Neuronal stem cell (in vitro differentiated cells): ENCODE data around the gene SKIC2.
A peak's percentile ranks its signal among the peaks of the same experiment; 100 is the strongest.

Experiments
- DNase-seq: peaks from one replicate; pipeline ENCODE4 v3.0.0-alpha.2; 2013; ENCODE audit warnings: low spot score
- H2AFZ ChIP-seq: one replicate; pipeline ENCODE4 v1.6.1; 2013; ENCODE audit warnings: mild to moderate bottlenecking, low read length, inconsistent platforms
- H2AK5ac ChIP-seq: 2 replicates; pipeline ENCODE4 v1.6.1; 2013; ENCODE audit warnings: low read depth, mild to moderate bottlenecking, inconsistent platforms, low read length, moderate library complexity, mixed read lengths
- H2BK120ac ChIP-seq: 2 replicates; pipeline ENCODE4 v1.6.1; 2013; ENCODE audit warnings: low read depth, mild to moderate bottlenecking, inconsistent platforms, low read length, moderate library complexity, mixed read lengths
- H2BK12ac ChIP-seq: one replicate; pipeline ENCODE4 v1.6.1; 2013; ENCODE audit warnings: low read length, inconsistent platforms
- H2BK15ac ChIP-seq: 2 replicates; pipeline ENCODE4 v1.6.1; 2013; ENCODE audit warnings: mild to moderate bottlenecking, low read length, inconsistent platforms, mixed read lengths
- H2BK5ac ChIP-seq: one replicate; pipeline ENCODE4 v1.6.1; 2013; ENCODE audit warnings: inconsistent platforms, mild to moderate bottlenecking, low read length, moderate library complexity
- H3K14ac ChIP-seq: one replicate; pipeline ENCODE4 v1.6.1; 2013; ENCODE audit warnings: low read length, inconsistent platforms
- H3K18ac ChIP-seq: 2 replicates; pipeline ENCODE4 v1.6.1; 2013; ENCODE audit warnings: low read length, inconsistent platforms
- H3K23ac ChIP-seq: 2 replicates; pipeline ENCODE4 v1.6.1; 2013; ENCODE audit warnings: low read depth, mild to moderate bottlenecking, mixed read lengths, low read length, inconsistent platforms; ENCODE audit not compliant: poor library complexity
- H3K27ac ChIP-seq: replicated peaks from 3 replicates; pipeline ENCODE4 v1.5.1; 2013; ENCODE audit warnings: low read length, inconsistent platforms
- H3K27me3 ChIP-seq, 3 experiments: 2 replicates each; pipeline ENCODE4 v1.6.1; 2013; ENCODE audit warnings: low read length in 3 of 3, mild to moderate bottlenecking in 2 of 3, inconsistent platforms in 1 of 3, low read depth in 1 of 3, mixed read lengths in 1 of 3, moderate library complexity in 1 of 3; ENCODE audit not compliant: control insufficient read depth in 3 of 3, insufficient read depth in 3 of 3
- H3K36me3 ChIP-seq, 2 donors: replicated peaks in 1 of 2; 2 replicates each; pipeline ENCODE4 v1.6.1; 2013; ENCODE audit warnings: low read length in 2 of 2; ENCODE audit not compliant: control insufficient read depth in 2 of 2, insufficient read depth in 2 of 2
- H3K4ac ChIP-seq: 2 replicates; pipeline ENCODE4 v1.6.1; 2013; ENCODE audit warnings: inconsistent platforms, mild to moderate bottlenecking, low read length, moderate library complexity
- H3K4me1 ChIP-seq, 2 donors: 1 replicate in 1 of 2; 2 replicates in 1 of 2; pipeline ENCODE4 v1.6.1; 2013; ENCODE audit warnings: low read length in 2 of 2, low read depth in 1 of 2; ENCODE audit not compliant: control insufficient read depth in 2 of 2, insufficient read depth in 1 of 2
- H3K4me2 ChIP-seq: one replicate; pipeline ENCODE4 v1.6.1; 2013; ENCODE audit warnings: mild to moderate bottlenecking, low read length, inconsistent platforms; ENCODE audit not compliant: insufficient read depth, poor library complexity, severe bottlenecking
- H3K4me3 ChIP-seq, 2 donors: 2 replicates each; pipeline ENCODE4 v1.5.1; 2013; ENCODE audit warnings: low read length in 2 of 2, mild to moderate bottlenecking in 2 of 2, inconsistent platforms in 1 of 2, moderate library complexity in 1 of 2
- H3K79me1 ChIP-seq: one replicate; pipeline ENCODE4 v1.6.1; 2013; ENCODE audit warnings: low read depth, mild to moderate bottlenecking, inconsistent platforms, low read length, moderate library complexity
- H3K9ac ChIP-seq: one replicate; pipeline ENCODE4 v1.6.1; 2013; ENCODE audit warnings: mild to moderate bottlenecking, low read depth, low read length, inconsistent platforms; ENCODE audit not compliant: poor library complexity
- H3K9me3 ChIP-seq, 2 donors: replicated peaks in 1 of 2; 2 replicates each; pipeline versions ENCODE3 to v1.6.1; 2013; ENCODE audit warnings: low read length in 2 of 2, mild to moderate bottlenecking in 2 of 2, inconsistent platforms in 1 of 2, low read depth in 1 of 2, mixed read lengths in 1 of 2, moderate library complexity in 1 of 2; ENCODE audit not compliant: control insufficient read depth in 2 of 2, insufficient read depth in 1 of 2
- H4K8ac ChIP-seq: one replicate; pipeline ENCODE4 v1.6.1; 2013; ENCODE audit warnings: low read depth, mild to moderate bottlenecking, inconsistent platforms, low read length, moderate library complexity
- H4K91ac ChIP-seq: one replicate; pipeline ENCODE4 v1.6.1; 2013; ENCODE audit warnings: low read length, low read depth, mild to moderate bottlenecking, inconsistent platforms; ENCODE audit not compliant: poor library complexity
- WGBS, 2 donors: extraction: QIAGEN DNeasy Blood & Tissue Kit; methylation state at CpG; one replicate each; pipeline ENCODE4 v1.1.7; 2013; ENCODE audit warnings: missing lambda C conversion rate in 2 of 2, mixed read lengths in 1 of 2; ENCODE audit not compliant: insufficient read length in 2 of 2, insufficient replicate concordance in 1 of 2; ENCODE audit errors: extremely low coverage in 2 of 2; 5-methylcytosine and 5-hydroxymethylcytosine counted together

SKIC2 gene

DNA sequence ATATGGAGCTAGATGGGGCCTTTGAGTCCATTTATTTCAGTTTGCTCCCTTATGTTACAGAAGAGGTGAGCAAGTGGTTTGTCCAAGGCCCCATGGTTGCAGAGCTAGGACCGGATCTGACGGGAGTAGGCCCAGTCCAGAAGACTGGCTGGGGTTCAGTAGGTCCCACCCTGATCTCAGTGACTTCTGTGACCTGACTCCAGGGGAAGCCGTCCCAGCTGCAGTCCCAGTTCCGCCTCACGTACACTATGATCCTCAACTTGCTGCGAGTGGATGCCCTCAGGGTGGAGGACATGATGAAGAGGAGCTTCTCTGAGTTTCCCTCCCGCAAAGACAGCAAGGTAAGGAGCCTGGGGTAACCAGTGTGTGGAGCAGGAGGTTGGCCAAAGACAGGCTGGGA is 7.5 kb downstream of the SKIC2 start:
- H2BK12ac ChIP-seq, result no peak overlapping the region
- H3K79me1 ChIP-seq, result no peaks in the 10 kb centered on the region
- no peak overlapping the region for H4K91ac ChIP-seq
- H3K4me1 ChIP-seq, result peaks cover 4 to 6% of the 10 kb centered on the region in 2 donors
- no CpG with 5 or more reads among the region's 7 CpGs for WGBS, 2 donors
- H4K8ac ChIP-seq, result no peak overlapping the region
- no peak overlapping the region for H2AFZ ChIP-seq
- no peak overlapping the region for H2BK5ac ChIP-seq
- no peak overlapping the region for H2BK15ac ChIP-seq
- no peak overlapping the region for H3K18ac ChIP-seq
- no peak overlapping the region for H3K4ac ChIP-seq
- no peak overlapping the region for H3K4me3 ChIP-seq
- no peak overlapping the region for H2BK120ac ChIP-seq
- no peak overlapping the region for H2AK5ac ChIP-seq
- H3K27me3 ChIP-seq, result no peaks in the 10 kb centered on the region
- no peak for DNase-seq
- no peak overlapping the region for H3K14ac ChIP-seq
- H3K23ac ChIP-seq, result no peak overlapping the region
- no peak overlapping the region for H3K9ac ChIP-seq
- no peak overlapping the region for H3K4me2 ChIP-seq
- H3K27ac ChIP-seq, result no peak overlapping the region
- H3K36me3 ChIP-seq, result peaks cover 62 to 93% of the 10 kb centered on the region in 2 donors
- H3K9me3 ChIP-seq, result no peaks in the 10 kb centered on the region

DNA sequence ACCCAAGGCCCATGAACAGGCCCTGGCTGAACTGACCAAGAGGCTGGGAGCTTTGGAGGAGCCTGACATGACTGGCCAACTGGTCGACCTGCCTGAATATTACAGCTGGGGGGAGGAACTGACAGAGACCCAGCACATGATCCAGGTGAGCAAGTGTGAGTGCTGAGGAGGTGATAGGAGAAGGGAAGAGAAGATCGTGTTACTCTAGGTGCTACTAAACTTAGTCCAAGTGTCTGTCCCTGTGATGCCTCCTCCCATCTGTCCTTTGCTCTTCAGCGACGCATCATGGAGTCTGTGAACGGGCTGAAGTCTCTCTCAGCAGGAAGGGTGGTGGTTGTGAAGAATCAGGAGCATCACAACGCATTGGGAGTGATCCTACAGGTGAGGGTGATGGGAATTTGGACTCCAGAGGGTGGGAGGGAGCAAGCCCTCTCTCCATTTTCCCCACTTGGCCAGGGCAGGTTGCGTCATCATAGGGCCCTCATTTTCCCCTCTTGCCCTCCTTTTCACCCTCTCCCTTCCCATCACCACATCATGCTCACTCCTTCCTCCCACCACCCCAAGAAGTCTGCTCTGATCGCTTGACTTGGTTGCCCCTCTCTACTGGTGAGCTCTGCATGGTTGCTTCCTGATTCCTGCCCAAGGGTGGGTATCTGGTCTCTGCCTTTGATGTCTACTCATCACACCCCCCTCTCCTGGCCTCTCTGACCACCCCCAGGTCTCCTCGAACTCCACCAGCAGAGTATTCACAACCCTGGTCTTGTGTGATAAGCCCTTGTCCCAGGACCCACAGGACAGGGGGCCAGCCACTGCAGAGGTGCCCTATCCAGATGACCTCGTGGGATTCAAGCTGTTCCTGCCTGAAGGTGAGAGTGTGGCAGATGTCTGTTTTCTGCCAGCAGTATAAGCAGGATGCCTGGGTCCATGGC is 8.3 kb downstream of the SKIC2 start:
- WGBS, 2 donors, result no CpG with 5 or more reads among the region's 10 CpGs
- Histone ChIP-seq H2AFZ (no peak overlapping the region), H3K23ac (no peak overlapping the region), H3K14ac (no peak overlapping the region), H2AK5ac (no peak overlapping the region), H3K4me2 (no peak overlapping the region), H3K9me3 (no peaks in the 10 kb centered on the region), H4K8ac (no peak overlapping the region), H3K36me3 (peaks cover 57 to 85% of the 10 kb centered on the region in 2 donors), H3K18ac (no peak overlapping the region), H4K91ac (no peak overlapping the region), H3K4me3 (peak overlapping the region in 1 of 2 donors; percentile 44), H3K27me3 (no peaks in the 10 kb centered on the region), H2BK12ac (no peak overlapping the region), H3K4ac (no peak overlapping the region), H2BK15ac (no peak overlapping the region), H2BK5ac (no peak overlapping the region), H2BK120ac (no peak overlapping the region), H3K9ac (no peak overlapping the region), H3K4me1 (peaks cover 6 to 7% of the 10 kb centered on the region in 2 donors), H3K79me1 (no peaks in the 10 kb centered on the region), H3K27ac (no peak overlapping the region)
- DNase-seq, result no peak

DNA sequence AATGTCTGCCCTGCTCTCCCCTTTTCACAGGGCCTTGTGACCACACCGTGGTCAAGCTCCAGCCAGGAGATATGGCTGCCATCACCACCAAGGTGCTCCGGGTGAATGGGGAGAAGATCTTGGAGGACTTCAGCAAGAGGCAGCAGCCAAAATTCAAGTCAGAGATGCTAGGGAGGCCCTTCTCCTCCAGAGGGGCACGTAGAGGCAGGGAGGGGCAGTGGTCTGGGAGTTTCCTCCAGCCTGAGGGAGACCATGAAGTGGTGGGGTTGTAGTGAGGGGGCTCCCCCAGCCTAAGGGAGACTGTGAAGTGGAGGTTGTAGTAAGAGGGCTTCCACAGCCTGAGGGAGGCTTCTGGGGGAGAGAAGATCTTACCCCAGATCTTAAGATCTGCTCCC is 8.9 kb downstream of the SKIC2 start:
- H3K27ac ChIP-seq, result no peak overlapping the region
- H3K9ac ChIP-seq, result no peak overlapping the region
- H3K4me3 ChIP-seq, result peak overlapping the region in 1 of 2 donors; percentile 44
- no peak overlapping the region for H2BK15ac ChIP-seq
- no peak overlapping the region for H3K4me2 ChIP-seq
- no peaks in the 10 kb centered on the region for H3K27me3 ChIP-seq
- H3K4me1 ChIP-seq, result peaks cover 9 to 10% of the 10 kb centered on the region in 2 donors
- WGBS, 2 donors, result no CpG with 5 or more reads among the region's 3 CpGs
- H3K4ac ChIP-seq, result no peak overlapping the region
- H4K8ac ChIP-seq, result no peak overlapping the region
- peaks cover 5% of the 10 kb centered on the region for H3K79me1 ChIP-seq
- no peak overlapping the region for H2BK5ac ChIP-seq
- H3K18ac ChIP-seq, result no peak overlapping the region
- no peak for DNase-seq
- no peak overlapping the region for H3K14ac ChIP-seq
- H4K91ac ChIP-seq, result no peak overlapping the region
- H3K23ac ChIP-seq, result peak overlapping the region; percentile 36
- no peak overlapping the region for H2AK5ac ChIP-seq
- H3K36me3 ChIP-seq, result peaks cover 50 to 78% of the 10 kb centered on the region in 2 donors
- no peaks in the 10 kb centered on the region for H3K9me3 ChIP-seq
- no peak overlapping the region for H2BK120ac ChIP-seq
- no peak overlapping the region for H2AFZ ChIP-seq
- no peak overlapping the region for H2BK12ac ChIP-seq

DNA sequence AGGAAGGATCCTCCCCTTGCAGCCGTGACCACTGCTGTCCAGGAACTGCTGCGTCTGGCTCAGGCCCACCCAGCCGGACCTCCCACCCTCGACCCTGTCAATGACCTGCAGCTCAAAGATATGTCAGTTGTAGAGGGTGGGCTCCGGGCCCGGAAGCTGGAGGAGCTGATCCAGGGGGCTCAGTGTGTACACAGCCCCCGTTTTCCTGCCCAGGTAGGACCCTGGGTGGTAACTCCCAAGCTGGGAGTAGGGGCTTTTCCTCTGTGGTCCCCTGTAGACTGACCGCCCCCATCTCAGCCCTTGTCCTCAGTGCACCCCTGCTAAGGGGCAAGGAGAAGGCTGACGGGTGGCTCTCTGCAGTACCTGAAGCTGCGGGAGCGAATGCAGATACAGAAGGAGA is 9.4 kb downstream of the SKIC2 start:
- Histone ChIP-seq H3K36me3 (peaks cover 48 to 74% of the 10 kb centered on the region in 2 donors), H3K9ac (no peak overlapping the region), H3K9me3 (no peaks in the 10 kb centered on the region)

More for the DNA sequence above, 9.4 kb downstream of the SKIC2 start:
- H3K27ac ChIP-seq, result no peak overlapping the region
- H3K4me1 ChIP-seq, result peaks cover 11 to 13% of the 10 kb centered on the region in 2 donors
- H2BK15ac ChIP-seq, result no peak overlapping the region
- no peak overlapping the region for H3K14ac ChIP-seq
- no peak overlapping the region for H3K18ac ChIP-seq
- H4K91ac ChIP-seq, result no peak overlapping the region
- H4K8ac ChIP-seq, result no peak overlapping the region
- DNase-seq, result no peak
- H3K4ac ChIP-seq, result no peak overlapping the region
- H3K27me3 ChIP-seq, result no peaks in the 10 kb centered on the region
- no peak overlapping the region for H3K23ac ChIP-seq
- no peak overlapping the region for H3K4me3 ChIP-seq
- no peak overlapping the region for H2AFZ ChIP-seq
- no peak overlapping the region for H2BK5ac ChIP-seq
- H2BK12ac ChIP-seq, result no peak overlapping the region
- H3K79me1 ChIP-seq, result peaks cover 7% of the 10 kb centered on the region
- WGBS, 2 donors, result no CpG with 5 or more reads among the region's 11 CpGs
- H2BK120ac ChIP-seq, result no peak overlapping the region
- H3K4me2 ChIP-seq, result no peak overlapping the region
- no peak overlapping the region for H2AK5ac ChIP-seq
